Epithelial cell of esophagus (primary cell): ENCODE measurements around the gene CARMIL1.
A peak's percentile ranks its signal among the peaks of the same experiment; 100 is the strongest.

ENCODE experiments used
- DNase-seq: peaks from one replicate; pipeline ENCODE4 v3.0.0; 2010; ENCODE audit warnings: low read depth
- H3K4me3 ChIP-seq: 2 replicates; pipeline ENCODE4 v1.5.1; 2011; ENCODE audit warnings: mild to moderate bottlenecking, low read length, control low read depth
- TF ChIP-seq, protein P1 (sequence below): IDR thresholded peaks from 2 replicates; pipeline ENCODE4 v1.5.1; 2011; ENCODE audit warnings: low read depth, mild to moderate bottlenecking, low read length, control low read depth, inconsistent platforms; ENCODE audit not compliant: insufficient read depth; ENCODE audit errors: missing control alignments

Gene CARMIL1

GRCh38 chr6:25253351-25253750, 25.8 kb upstream of the CARMIL1 start:
- peak; percentile 75 for DNase-seq
- no peak overlapping the region for H3K4me3 ChIP-seq
- TF ChIP-seq, protein P1, sequence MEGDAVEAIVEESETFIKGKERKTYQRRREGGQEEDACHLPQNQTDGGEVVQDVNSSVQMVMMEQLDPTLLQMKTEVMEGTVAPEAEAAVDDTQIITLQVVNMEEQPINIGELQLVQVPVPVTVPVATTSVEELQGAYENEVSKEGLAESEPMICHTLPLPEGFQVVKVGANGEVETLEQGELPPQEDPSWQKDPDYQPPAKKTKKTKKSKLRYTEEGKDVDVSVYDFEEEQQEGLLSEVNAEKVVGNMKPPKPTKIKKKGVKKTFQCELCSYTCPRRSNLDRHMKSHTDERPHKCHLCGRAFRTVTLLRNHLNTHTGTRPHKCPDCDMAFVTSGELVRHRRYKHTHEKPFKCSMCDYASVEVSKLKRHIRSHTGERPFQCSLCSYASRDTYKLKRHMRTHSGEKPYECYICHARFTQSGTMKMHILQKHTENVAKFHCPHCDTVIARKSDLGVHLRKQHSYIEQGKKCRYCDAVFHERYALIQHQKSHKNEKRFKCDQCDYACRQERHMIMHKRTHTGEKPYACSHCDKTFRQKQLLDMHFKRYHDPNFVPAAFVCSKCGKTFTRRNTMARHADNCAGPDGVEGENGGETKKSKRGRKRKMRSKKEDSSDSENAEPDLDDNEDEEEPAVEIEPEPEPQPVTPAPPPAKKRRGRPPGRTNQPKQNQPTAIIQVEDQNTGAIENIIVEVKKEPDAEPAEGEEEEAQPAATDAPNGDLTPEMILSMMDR = no peak

DNA sequence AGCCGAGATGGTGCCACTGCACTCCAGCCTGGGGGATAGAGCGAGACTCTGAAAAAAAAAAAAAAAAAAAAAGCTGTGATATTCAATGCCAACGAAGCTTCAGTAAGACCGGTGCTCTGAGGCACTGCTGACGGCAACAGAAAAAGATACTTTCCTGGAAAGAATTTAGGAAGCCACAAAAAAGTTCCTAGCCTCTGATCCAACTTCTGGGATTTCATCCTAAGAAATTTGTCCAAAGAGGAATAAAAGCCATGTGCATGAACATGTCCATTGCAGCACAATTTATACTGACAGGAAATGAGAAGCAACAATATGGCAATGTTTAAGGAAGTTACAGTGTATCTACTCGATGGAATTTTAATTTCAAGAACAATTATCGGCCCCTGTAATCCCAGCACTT, 24.5 kb upstream of the CARMIL1 start:
- no peak for DNase-seq
- TF ChIP-seq, protein P1 = no peak
- no peak overlapping the region for H3K4me3 ChIP-seq

DNA sequence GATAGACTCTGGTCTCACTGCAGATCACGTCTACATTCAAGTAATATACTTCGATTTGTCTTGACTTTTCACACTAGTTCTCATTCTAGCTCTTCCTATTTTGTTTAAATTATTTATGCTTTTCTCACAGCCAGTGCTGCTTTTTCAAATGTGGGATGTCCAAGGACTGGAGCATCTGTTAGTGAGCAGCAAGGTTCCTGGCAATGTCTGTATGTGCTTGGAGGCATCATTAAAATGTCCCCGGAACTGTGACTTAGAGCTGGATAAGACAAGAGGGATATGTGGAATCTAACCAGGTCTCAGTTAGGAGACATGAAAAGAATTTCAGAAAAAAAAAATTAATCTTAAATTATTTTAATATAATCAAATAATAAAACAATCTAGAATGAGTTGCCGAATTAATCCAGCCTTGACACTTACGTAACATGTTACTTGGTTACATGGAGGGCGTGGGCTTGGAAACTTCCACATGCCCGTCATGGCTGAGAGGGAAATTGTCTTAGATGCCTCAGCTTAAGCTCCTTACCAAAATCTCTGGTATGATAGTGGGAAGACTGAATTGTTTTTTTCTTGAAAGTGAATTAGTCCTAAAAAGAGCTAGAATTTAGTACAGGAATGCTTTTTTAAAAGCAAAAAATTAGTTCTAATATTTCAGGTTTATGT, 21.4 kb upstream of the CARMIL1 start:
- DNase-seq = peak; percentile 8
- H3K4me3 ChIP-seq = no peak overlapping the region
- TF ChIP-seq, protein P1 = no peak

DNA sequence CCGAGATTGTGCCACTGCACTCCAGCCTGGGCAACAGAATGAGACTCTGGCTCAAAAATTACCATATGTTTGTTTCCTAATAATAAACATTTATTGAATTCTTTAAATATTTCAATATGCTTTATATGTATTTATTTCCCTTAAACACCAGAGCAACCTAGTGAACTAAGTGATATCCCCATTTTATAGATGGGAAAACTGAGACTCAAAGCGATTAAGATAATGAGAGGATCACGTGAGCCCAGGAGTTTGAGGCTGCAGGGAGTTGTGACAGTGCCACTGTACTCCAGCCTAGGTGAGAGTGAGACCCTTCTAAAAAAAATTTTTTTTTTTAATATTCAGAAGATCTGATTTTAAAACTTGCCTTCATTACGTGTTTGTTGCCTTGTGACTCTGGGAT, 19.4 kb upstream of the CARMIL1 start:
- DNase-seq = no peak
- H3K4me3 ChIP-seq = no peak overlapping the region
- TF ChIP-seq, protein P1 = no peak

- DNase-seq = peak; percentile 71
- no peak overlapping the region for H3K4me3 ChIP-seq
- TF ChIP-seq, protein P1 = no peak
Measured at GRCh38 chr6:25263657-25264056, 15.5 kb upstream of the CARMIL1 start.

DNA sequence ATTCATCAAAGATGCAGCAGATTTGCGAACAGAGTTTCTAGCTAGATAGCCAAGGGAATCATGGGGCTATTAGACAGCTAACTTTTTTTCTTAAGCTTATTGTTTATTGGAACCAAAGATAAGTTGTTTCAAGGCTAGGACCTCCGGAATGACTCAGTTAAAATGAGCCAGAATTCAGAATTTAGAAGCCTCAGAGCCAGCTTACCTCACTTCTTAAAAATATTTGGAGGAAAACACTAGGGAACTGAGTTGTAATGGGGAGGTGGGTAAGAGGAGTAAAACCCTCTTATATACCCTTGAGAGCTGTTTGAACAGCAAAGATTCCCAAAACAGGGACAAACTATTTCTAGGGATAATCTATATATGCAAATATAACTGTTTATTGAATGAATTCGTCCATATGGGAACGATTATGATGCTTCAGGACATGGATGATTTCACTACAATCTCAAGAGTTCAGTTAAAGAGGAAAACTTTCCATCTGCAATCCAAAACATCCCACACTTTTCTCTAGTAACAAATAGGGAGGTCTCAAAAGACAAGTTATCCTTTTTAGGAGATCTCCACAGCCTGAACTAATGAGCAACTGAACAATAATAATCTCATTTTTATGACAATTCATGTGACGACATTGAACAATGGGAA, 12.6 kb upstream of the CARMIL1 start:
- TF ChIP-seq, protein P1 = no peak
- no peak for DNase-seq
- H3K4me3 ChIP-seq = no peak overlapping the region

- DNase-seq = no peak
- no peak overlapping the region for H3K4me3 ChIP-seq
- TF ChIP-seq, protein P1 = no peak
Measured at GRCh38 chr6:25267662-25268061, 11.5 kb upstream of the CARMIL1 start.
